Calu3 (cell line): ENCODE results near the gene ATP6V1B1. TPM values are rescaled to one million over a fixed set of nuclear protein-coding genes. Genes with fewer than 3 reads are reported as not detected.

Experiments
- BruUV-seq: library from RNA; stranded (reverse); fragments of 400-500 nt; replicated peaks from 2 replicates; lab custom pipeline; 2021; lab: Mats Ljungman, UMichigan
- CTCF ChIA-PET: fragments of 300-600 bp; sonication (Branson Sonifier 250); formaldehyde crosslinking; loops from one replicate; lab custom pipeline; 2022; ENCODE audit warnings: antibody characterized with exemption; lab: Charles Lee
- DNase-seq: peaks from one replicate; pipeline ENCODE4 v3.0.0; 2022
- H3K27ac Mint-ChIP-seq: one replicate; pipeline ENCODE4 v1.8.0; 2022; ENCODE audit warnings: mixed read lengths; ENCODE audit not compliant: unreplicated experiment
- H3K27me3 Mint-ChIP-seq: one replicate; pipeline ENCODE4 v1.8.0; 2022; ENCODE audit warnings: mixed read lengths; ENCODE audit not compliant: unreplicated experiment
- H3K36me3 Mint-ChIP-seq: one replicate; pipeline ENCODE4 v1.8.0; 2022; ENCODE audit warnings: mild to moderate bottlenecking, moderate library complexity, mixed read lengths; ENCODE audit not compliant: insufficient read depth, unreplicated experiment
- H3K4me1 Mint-ChIP-seq: one replicate; pipeline ENCODE4 v1.8.0; 2022; ENCODE audit warnings: mild to moderate bottlenecking, low read depth, mixed read lengths; ENCODE audit not compliant: unreplicated experiment
- H3K4me3 Mint-ChIP-seq: one replicate; pipeline ENCODE4 v1.8.0; 2022; ENCODE audit warnings: mild to moderate bottlenecking, low read depth, moderate library complexity, mixed read lengths; ENCODE audit not compliant: unreplicated experiment
- H3K9me3 Mint-ChIP-seq: one replicate; pipeline ENCODE4 v1.8.0; 2022; ENCODE audit warnings: low read depth, mixed read lengths; ENCODE audit not compliant: unreplicated experiment
- intact Hi-C: fragments of 100-400 bp; cut with micrococcal nuclease; formaldehyde crosslinking; loops from one replicate; pipeline ENCODE4 v1.10.0; 2022; ENCODE audit not compliant: unreplicated experiment
- total RNA-seq: library from RNA; stranded (reverse); gene quantifications from 2 replicates; pipeline ENCODE4 v1.2.3, GENCODE V29; 2022
- TF ChIP-seq, protein P1 (sequence below): fragments of 200-600 bp; IDR thresholded peaks from one replicate; pipeline ENCODE4 v1.8.0; 2022; ENCODE audit warnings: antibody characterized with exemption; ENCODE audit not compliant: unreplicated experiment

The ATP6V1B1 gene
- total RNA-seq, 1 experiment from 2014 or later = not detected

DNA sequence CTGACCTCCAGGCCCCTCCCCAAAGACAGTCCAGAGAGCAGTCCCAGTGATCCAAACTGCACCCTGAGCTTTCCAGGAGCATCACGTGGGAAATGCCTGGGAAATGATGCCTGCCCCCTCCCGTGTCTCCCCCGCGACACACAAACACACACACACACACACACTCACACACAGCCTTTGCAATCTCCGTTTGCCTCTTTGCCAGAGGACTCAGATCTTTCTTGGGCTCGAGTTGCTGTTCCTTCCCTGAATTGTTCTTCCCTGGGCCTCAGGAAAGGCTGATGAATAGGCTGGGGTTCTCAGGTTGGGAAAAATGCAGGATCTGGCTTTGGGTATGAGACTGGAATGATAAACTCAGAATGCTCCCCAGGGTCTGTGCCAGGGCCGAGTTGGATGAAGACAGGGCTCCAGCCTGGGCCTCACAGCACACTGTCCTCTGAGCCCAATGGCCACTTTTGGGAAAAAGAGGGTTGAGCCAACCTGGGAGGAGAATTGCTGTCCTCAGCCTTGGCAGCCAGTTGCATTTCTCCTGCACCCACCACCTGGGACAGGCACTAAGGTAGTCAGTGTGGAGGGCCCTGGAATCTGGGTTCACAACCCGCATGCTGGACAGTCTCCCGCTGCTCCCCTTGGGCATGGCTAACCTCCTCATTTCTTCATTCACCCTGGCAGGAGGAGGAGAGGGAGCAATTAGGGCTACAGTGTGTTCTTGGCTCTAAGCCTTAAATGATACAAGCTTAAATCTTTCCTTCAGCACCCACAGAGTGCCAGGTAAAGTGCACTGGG, 43.9 kb upstream of the ATP6V1B1 start:
- CTCF ChIA-PET = no interaction called here
- peaks cover 8% of the 10 kb centered on the region for H3K4me1 Mint-ChIP-seq
- H3K36me3 Mint-ChIP-seq = no peaks in the 10 kb centered on the region
- no peak for DNase-seq
- intact Hi-C loops = no loop called here
- H3K9me3 Mint-ChIP-seq = no peaks in the 10 kb centered on the region
- no peak overlapping the region for H3K27ac Mint-ChIP-seq
- TF ChIP-seq, protein P1, sequence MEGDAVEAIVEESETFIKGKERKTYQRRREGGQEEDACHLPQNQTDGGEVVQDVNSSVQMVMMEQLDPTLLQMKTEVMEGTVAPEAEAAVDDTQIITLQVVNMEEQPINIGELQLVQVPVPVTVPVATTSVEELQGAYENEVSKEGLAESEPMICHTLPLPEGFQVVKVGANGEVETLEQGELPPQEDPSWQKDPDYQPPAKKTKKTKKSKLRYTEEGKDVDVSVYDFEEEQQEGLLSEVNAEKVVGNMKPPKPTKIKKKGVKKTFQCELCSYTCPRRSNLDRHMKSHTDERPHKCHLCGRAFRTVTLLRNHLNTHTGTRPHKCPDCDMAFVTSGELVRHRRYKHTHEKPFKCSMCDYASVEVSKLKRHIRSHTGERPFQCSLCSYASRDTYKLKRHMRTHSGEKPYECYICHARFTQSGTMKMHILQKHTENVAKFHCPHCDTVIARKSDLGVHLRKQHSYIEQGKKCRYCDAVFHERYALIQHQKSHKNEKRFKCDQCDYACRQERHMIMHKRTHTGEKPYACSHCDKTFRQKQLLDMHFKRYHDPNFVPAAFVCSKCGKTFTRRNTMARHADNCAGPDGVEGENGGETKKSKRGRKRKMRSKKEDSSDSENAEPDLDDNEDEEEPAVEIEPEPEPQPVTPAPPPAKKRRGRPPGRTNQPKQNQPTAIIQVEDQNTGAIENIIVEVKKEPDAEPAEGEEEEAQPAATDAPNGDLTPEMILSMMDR = no peak
- no peak overlapping the region for H3K4me3 Mint-ChIP-seq
- BruUV-seq = no TSS peak
- H3K27me3 Mint-ChIP-seq = peaks cover 97% of the 10 kb centered on the region

DNA sequence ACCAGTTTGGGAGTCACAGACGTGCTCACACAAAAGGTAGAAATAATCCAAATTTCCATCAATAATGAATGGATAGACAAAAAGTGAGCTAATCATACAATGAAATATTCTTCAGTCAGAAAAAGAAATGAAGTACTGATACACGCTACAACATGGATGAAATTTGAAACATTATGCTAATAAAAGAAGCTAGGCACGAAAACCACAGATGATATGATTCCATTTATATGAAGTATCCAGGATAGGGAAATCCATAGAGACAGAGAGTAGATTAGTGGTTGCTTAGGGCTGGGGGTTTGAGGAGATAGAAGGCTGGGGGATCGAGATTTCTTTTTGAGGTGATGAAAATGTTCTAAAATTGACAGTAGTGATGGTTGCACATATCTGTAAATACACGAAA, 43.0 kb upstream of the ATP6V1B1 start:
- TF ChIP-seq, protein P1 = no peak
- CTCF ChIA-PET = interaction anchor here (0.6 kb wide), 1 partner anchor 56 kb away, joined by 3 read pairs; no protein-coding TSS in a partner anchor
- Mint-ChIP-seq H3K36me3 (no peaks in the 10 kb centered on the region), H3K9me3 (no peaks in the 10 kb centered on the region), H3K4me3 (no peak overlapping the region), H3K27ac (no peak overlapping the region), H3K4me1 (peaks cover 8% of the 10 kb centered on the region), H3K27me3 (peaks cover 97% of the 10 kb centered on the region)
- BruUV-seq = no TSS peak
- intact Hi-C loops = no loop called here
- no peak for DNase-seq

- intact Hi-C loops = no loop called here
- TF ChIP-seq, protein P1 = no peak
- no peak for DNase-seq
- Mint-ChIP-seq H3K36me3 (no peaks in the 10 kb centered on the region), H3K4me3 (no peak overlapping the region), H3K9me3 (no peaks in the 10 kb centered on the region), H3K27ac (no peak overlapping the region), H3K27me3 (peaks cover 97% of the 10 kb centered on the region), H3K4me1 (peaks cover 8% of the 10 kb centered on the region)
- BruUV-seq = no TSS peak
- CTCF ChIA-PET = interaction anchor here (0.6 kb wide), 1 partner anchor 55 kb away, joined by 3 read pairs; no protein-coding TSS in a partner anchor
Measured at GRCh38 chr2:70893186-70893585, 42.5 kb upstream of the ATP6V1B1 start.

- DNase-seq = no peak
- Mint-ChIP-seq H3K27ac (no peak overlapping the region), H3K9me3 (no peaks in the 10 kb centered on the region), H3K4me3 (no peak overlapping the region), H3K27me3 (peaks cover 97% of the 10 kb centered on the region), H3K36me3 (peaks cover under 1% of the 10 kb centered on the region), H3K4me1 (no peaks in the 10 kb centered on the region)
- CTCF ChIA-PET = no interaction called here
- intact Hi-C loops = no loop called here
- BruUV-seq = no TSS peak
- TF ChIP-seq, protein P1 = no peak
Measured at GRCh38 chr2:70894765-70895164, 40.9 kb upstream of the ATP6V1B1 start.
